GM21529 (cell line): ENCODE results near the gene NCOA5.
"Not testable (repeated sequence)": the region's sequence is repeated elsewhere in the genome, so short reads cannot be mapped to it uniquely, and the experiment has no call there.

Experiments used
- ATAC-seq: cut with Tn5 transposase; IDR thresholded peaks from one replicate; pipeline ENCODE4 v1.9.1; 2021; ENCODE audit not compliant: unreplicated experiment

The NCOA5 gene

GRCh38 chr20:46121184-46121930 is 31.6 kb upstream of the NCOA5 start:
- no peak for ATAC-seq

- no peak for ATAC-seq
Measured at GRCh38 chr20:46120136-46120535, 30.4 kb upstream of the NCOA5 start.

GRCh38 chr20:46119547-46119946 is 29.8 kb upstream of the NCOA5 start:
- ATAC-seq = no peak

GRCh38 chr20:46119028-46119546 is 29.3 kb upstream of the NCOA5 start:
- no peak for ATAC-seq

- ATAC-seq = no peak
Measured at GRCh38 chr20:46118481-46119020, 28.8 kb upstream of the NCOA5 start.

GRCh38 chr20:46117704-46118467 is 28.1 kb upstream of the NCOA5 start, which contains the start of gene CD40:
CD40 (plus strand) TSS chr20:46118314; CDS start chr20:46118344, 30 bp downstream.
- ATAC-seq = peak; percentile 70

GRCh38 chr20:46114449-46114848 is 24.7 kb upstream of the NCOA5 start:
- ATAC-seq = no peak

GRCh38 chr20:46113113-46113470 is 23.3 kb upstream of the NCOA5 start:
- ATAC-seq = no peak

- ATAC-seq = no peak
Measured at GRCh38 chr20:46112430-46113112, 22.8 kb upstream of the NCOA5 start.

- ATAC-seq = no peak
Measured at GRCh38 chr20:46111836-46112212, 22.1 kb upstream of the NCOA5 start.

GRCh38 chr20:46111028-46111835 is 21.5 kb upstream of the NCOA5 start:
- ATAC-seq = peak; percentile 49

- no peak for ATAC-seq
Measured at GRCh38 chr20:46108976-46109375, 19.2 kb upstream of the NCOA5 start.

- peak; percentile 89 for ATAC-seq
Measured at GRCh38 chr20:46108435-46108841, 18.7 kb upstream of the NCOA5 start.

- ATAC-seq = no peak
Measured at GRCh38 chr20:46107061-46107460, 17.3 kb upstream of the NCOA5 start.

- ATAC-seq = no peak
Measured at GRCh38 chr20:46104262-46104661, 14.5 kb upstream of the NCOA5 start.

- ATAC-seq = no peak
Measured at GRCh38 chr20:46102940-46103339, 13.2 kb upstream of the NCOA5 start.

- ATAC-seq = no peak
Measured at GRCh38 chr20:46101957-46102356, 12.2 kb upstream of the NCOA5 start.

GRCh38 chr20:46100988-46101387 is 11.2 kb upstream of the NCOA5 start:
- no peak for ATAC-seq

GRCh38 chr20:46100444-46100843 is 10.7 kb upstream of the NCOA5 start:
- ATAC-seq = not testable (repeated sequence)

- no peak for ATAC-seq
Measured at GRCh38 chr20:46099491-46100287, 9.9 kb upstream of the NCOA5 start.
